Astrocyte (in vitro differentiated cells and primary cell): ENCODE data around the gene MUC21. TPM values are rescaled to one million over a fixed set of nuclear protein-coding genes. Genes with fewer than 3 reads are reported as not detected.

ENCODE experiments used
- DNase-seq: peaks from one replicate; pipeline ENCODE4 v3.0.0-alpha.2; 2010; ENCODE audit warnings: low read depth
- FAIRE-seq: peaks from 2 replicates; lab custom pipeline; 2011; peaks lifted over from hg19 to GRCh38; lab: Jason Lieb, UNC
- H2AFZ ChIP-seq: 2 replicates; pipeline ENCODE4 v1.6.0; 2012; ENCODE audit warnings: low read depth, low read length, inconsistent platforms
- H3K27ac ChIP-seq: 2 replicates; pipeline ENCODE4 v1.5.1; 2011; ENCODE audit warnings: low read depth, low read length, inconsistent platforms
- H3K27me3 ChIP-seq: 2 replicates; pipeline ENCODE4 v1.6.0; 2011; ENCODE audit warnings: low read length, inconsistent platforms; ENCODE audit not compliant: insufficient read depth
- H3K36me3 ChIP-seq: 2 replicates; pipeline ENCODE4 v1.5.1; 2011; ENCODE audit warnings: low read length, inconsistent platforms; ENCODE audit not compliant: insufficient read depth
- H3K4me1 ChIP-seq: 2 replicates; pipeline ENCODE4 v1.5.1; 2011; ENCODE audit warnings: low read length, inconsistent platforms; ENCODE audit not compliant: insufficient read depth
- H3K4me2 ChIP-seq: 2 replicates; pipeline ENCODE4 v1.6.0; 2012; ENCODE audit warnings: low read length, inconsistent platforms
- H3K4me3 ChIP-seq: 2 replicates; pipeline ENCODE4 v1.5.1; 2011; ENCODE audit warnings: low read depth, mild to moderate bottlenecking, low read length, inconsistent platforms; ENCODE audit not compliant: insufficient read depth
- H3K79me2 ChIP-seq: 2 replicates; pipeline ENCODE4 v1.6.0; 2012; ENCODE audit warnings: mild to moderate bottlenecking, low read length, inconsistent platforms; ENCODE audit not compliant: insufficient read depth
- H3K9ac ChIP-seq: 2 replicates; pipeline ENCODE4 v1.6.0; 2012; ENCODE audit warnings: mild to moderate bottlenecking, low read length, inconsistent platforms
- H3K9me3 ChIP-seq: 2 replicates; pipeline ENCODE4 v1.5.1; 2012; ENCODE audit warnings: low read depth, mild to moderate bottlenecking, low read length, inconsistent platforms; ENCODE audit not compliant: insufficient read depth
- H4K20me1 ChIP-seq: 2 replicates; pipeline ENCODE4 v1.6.0; 2012; ENCODE audit warnings: low read length, inconsistent platforms; ENCODE audit not compliant: insufficient read depth
- H3K27ac Mint-ChIP-seq: one replicate; pipeline ENCODE4 v1.8.0; 2021; ENCODE audit warnings: mild to moderate bottlenecking, mixed read lengths; ENCODE audit not compliant: unreplicated experiment
- H3K27me3 Mint-ChIP-seq: one replicate; pipeline ENCODE4 v1.8.0; 2021; ENCODE audit warnings: low read depth, mixed read lengths; ENCODE audit not compliant: unreplicated experiment
- H3K36me3 Mint-ChIP-seq: one replicate; pipeline ENCODE4 v1.8.0; 2021; ENCODE audit warnings: low read depth, mixed read lengths; ENCODE audit not compliant: unreplicated experiment
- H3K4me1 Mint-ChIP-seq: one replicate; pipeline ENCODE4 v1.8.0; 2021; ENCODE audit warnings: low read depth, mixed read lengths; ENCODE audit not compliant: unreplicated experiment
- H3K4me3 Mint-ChIP-seq: one replicate; pipeline ENCODE4 v1.8.0; 2021; ENCODE audit warnings: mild to moderate bottlenecking, moderate library complexity, mixed read lengths; ENCODE audit not compliant: unreplicated experiment
- H3K9me3 Mint-ChIP-seq: one replicate; pipeline ENCODE4 v1.8.0; 2021; ENCODE audit warnings: mild to moderate bottlenecking, mixed read lengths; ENCODE audit not compliant: unreplicated experiment
- EZH2 ChIP-seq: IDR thresholded peaks from 2 replicates; pipeline ENCODE4 v1.6.1; 2012; ENCODE audit warnings: mild to moderate bottlenecking, low read length, inconsistent platforms; ENCODE audit not compliant: insufficient read depth
- total RNA-seq: library from RNA; stranded (reverse); gene quantifications from 2 replicates; pipeline ENCODE4 v1.2.1, GENCODE V29; 2021
- TF ChIP-seq, protein P1 (sequence below): IDR thresholded peaks from 2 replicates; pipeline ENCODE4 v1.5.1; 2011; ENCODE audit warnings: low read depth, mild to moderate bottlenecking, inconsistent platforms, low read length, moderate library complexity; ENCODE audit not compliant: insufficient read depth

The MUC21 gene
- total RNA-seq, 1 donor from 2014 or later, result not detected

DNA sequence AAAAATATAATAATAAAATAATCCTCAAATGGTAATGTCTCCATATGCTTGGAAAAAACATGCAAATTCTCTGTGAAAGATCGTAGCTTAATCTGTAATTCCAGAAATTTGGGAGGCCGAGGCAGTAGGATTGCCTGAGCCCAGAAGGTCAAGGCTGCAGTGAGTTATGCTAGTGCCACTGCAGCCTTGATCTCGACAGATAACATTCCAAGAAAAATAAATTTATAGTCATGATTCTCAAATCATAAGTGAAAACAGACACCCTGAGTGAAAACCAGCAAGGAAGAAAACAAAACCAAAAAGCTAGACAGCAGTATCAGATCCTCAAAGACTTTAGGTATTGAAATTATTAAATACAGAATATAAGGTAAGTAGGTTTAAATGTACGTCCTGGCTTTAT, 3.8 kb upstream of the MUC21 start:
- no peak overlapping the region for H3K4me3 ChIP-seq
- no peak overlapping the region for H3K9ac ChIP-seq
- H3K36me3 ChIP-seq, result no peaks in the 10 kb centered on the region
- no peak overlapping the region for H2AFZ ChIP-seq
- H3K27ac Mint-ChIP-seq, result no peak overlapping the region
- no peak overlapping the region for H3K4me3 Mint-ChIP-seq
- no peaks in the 10 kb centered on the region for H3K36me3 Mint-ChIP-seq
- peaks cover 3% of the 10 kb centered on the region for H3K9me3 Mint-ChIP-seq
- H4K20me1 ChIP-seq, result no peaks in the 10 kb centered on the region
- peaks cover 5% of the 10 kb centered on the region for H3K4me1 ChIP-seq
- H3K4me2 ChIP-seq, result no peak overlapping the region
- no peaks in the 10 kb centered on the region for H3K27me3 ChIP-seq
- H3K27me3 Mint-ChIP-seq, result peaks cover 13% of the 10 kb centered on the region
- TF ChIP-seq EZH2, result no peak
- TF ChIP-seq, protein P1, sequence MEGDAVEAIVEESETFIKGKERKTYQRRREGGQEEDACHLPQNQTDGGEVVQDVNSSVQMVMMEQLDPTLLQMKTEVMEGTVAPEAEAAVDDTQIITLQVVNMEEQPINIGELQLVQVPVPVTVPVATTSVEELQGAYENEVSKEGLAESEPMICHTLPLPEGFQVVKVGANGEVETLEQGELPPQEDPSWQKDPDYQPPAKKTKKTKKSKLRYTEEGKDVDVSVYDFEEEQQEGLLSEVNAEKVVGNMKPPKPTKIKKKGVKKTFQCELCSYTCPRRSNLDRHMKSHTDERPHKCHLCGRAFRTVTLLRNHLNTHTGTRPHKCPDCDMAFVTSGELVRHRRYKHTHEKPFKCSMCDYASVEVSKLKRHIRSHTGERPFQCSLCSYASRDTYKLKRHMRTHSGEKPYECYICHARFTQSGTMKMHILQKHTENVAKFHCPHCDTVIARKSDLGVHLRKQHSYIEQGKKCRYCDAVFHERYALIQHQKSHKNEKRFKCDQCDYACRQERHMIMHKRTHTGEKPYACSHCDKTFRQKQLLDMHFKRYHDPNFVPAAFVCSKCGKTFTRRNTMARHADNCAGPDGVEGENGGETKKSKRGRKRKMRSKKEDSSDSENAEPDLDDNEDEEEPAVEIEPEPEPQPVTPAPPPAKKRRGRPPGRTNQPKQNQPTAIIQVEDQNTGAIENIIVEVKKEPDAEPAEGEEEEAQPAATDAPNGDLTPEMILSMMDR, result no peak
- FAIRE-seq, result no peak
- H3K4me1 Mint-ChIP-seq, result peaks cover 11% of the 10 kb centered on the region
- H3K9me3 ChIP-seq, result no peaks in the 10 kb centered on the region
- H3K79me2 ChIP-seq, result no peaks in the 10 kb centered on the region
- no peak for DNase-seq
- H3K27ac ChIP-seq, result no peak overlapping the region

DNA sequence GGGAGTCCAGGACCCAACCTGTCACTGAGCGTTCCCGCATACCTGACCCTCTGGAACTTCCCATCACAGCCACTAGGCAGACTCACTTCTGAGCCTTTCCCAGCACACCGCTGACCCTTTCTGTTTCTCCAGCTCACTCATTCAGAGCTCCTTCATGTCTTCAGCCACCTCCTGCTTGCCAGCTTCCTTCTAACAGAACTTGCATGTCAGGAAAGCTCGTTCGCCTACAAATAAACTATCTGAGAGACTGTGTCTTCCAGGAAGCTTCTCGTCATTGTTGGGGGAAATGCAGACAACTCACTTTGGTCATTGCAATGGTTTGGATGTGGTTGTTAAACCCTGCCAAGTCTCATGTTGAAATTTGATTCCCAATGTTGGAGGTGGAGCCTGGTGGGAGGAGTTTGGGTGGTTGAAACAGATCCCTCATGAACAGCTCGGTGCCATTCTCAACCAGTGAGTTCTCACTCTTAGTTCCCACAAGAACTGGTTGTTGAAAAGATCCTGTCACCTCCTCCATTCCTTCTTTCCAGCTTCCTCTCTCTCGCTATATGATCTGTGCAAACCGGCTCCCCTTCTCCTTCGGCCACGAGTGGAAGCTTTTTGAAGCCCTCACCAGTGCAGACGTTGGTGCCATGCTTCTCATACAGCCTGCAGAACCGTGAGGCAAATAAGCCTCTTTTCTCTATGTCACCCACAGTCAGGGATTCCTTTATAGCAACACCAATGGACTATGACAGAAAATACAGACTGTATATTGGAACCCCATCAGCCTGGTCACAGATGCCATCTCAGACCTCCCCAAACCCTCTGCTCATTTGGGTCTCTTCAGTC, 1.4 kb upstream of the MUC21 start:
- H3K27ac Mint-ChIP-seq, result no peak overlapping the region
- Histone ChIP-seq H3K9ac (no peak overlapping the region), H3K27me3 (no peaks in the 10 kb centered on the region), H3K4me3 (peak overlapping the region; percentile 37), H3K4me1 (peaks cover 5% of the 10 kb centered on the region), H3K4me2 (peak overlapping the region; percentile 82), H3K36me3 (no peaks in the 10 kb centered on the region), H2AFZ (peak overlapping the region; percentile 58), H3K27ac (no peak overlapping the region), H3K9me3 (no peaks in the 10 kb centered on the region), H3K79me2 (no peaks in the 10 kb centered on the region), H4K20me1 (no peaks in the 10 kb centered on the region)
- no peak for TF ChIP-seq EZH2
- TF ChIP-seq, protein P1, result peak; percentile 22
- peak; percentile 84 for DNase-seq
- peak; percentile 13 for FAIRE-seq
- peaks cover 13% of the 10 kb centered on the region for H3K4me1 Mint-ChIP-seq
- H3K27me3 Mint-ChIP-seq, result peaks cover 17% of the 10 kb centered on the region
- peak overlapping the region; percentile 76 for H3K4me3 Mint-ChIP-seq
- H3K9me3 Mint-ChIP-seq, result peaks cover 3% of the 10 kb centered on the region
- H3K36me3 Mint-ChIP-seq, result no peaks in the 10 kb centered on the region

DNA sequence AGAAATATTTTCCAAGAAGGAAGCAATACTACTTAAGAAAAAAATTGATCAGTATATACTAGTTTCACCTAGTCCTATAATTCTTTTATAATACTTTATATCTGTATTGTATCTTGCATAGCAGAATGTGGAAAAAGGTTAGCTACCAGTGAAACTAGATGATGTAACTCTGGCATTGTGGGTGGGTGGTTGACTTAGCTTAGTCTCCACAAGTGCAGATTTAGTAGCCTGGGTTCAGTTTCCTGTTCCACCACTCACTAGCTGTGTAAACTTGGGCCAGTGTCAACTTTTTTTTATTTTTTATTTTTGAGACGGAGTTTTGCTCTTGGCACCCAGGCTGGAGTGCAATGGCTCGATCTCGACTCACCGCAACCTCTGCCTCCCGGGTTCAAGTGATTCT, 2.0 kb downstream of the MUC21 start:
- no peak for FAIRE-seq
- H3K36me3 ChIP-seq, result no peaks in the 10 kb centered on the region
- H3K79me2 ChIP-seq, result no peaks in the 10 kb centered on the region
- no peak overlapping the region for H3K27ac ChIP-seq
- peaks cover 3% of the 10 kb centered on the region for H3K27me3 ChIP-seq
- no peak overlapping the region for H3K27ac Mint-ChIP-seq
- H3K4me3 Mint-ChIP-seq, result no peak overlapping the region
- peaks cover 5% of the 10 kb centered on the region for H3K9me3 Mint-ChIP-seq
- H2AFZ ChIP-seq, result no peak overlapping the region
- no peak overlapping the region for H3K4me3 ChIP-seq
- peaks cover 22% of the 10 kb centered on the region for H3K27me3 Mint-ChIP-seq
- H3K36me3 Mint-ChIP-seq, result peaks cover 2% of the 10 kb centered on the region
- H3K4me1 ChIP-seq, result peaks cover 5% of the 10 kb centered on the region
- no peak overlapping the region for H3K4me2 ChIP-seq
- H3K9me3 ChIP-seq, result no peaks in the 10 kb centered on the region
- peaks cover 16% of the 10 kb centered on the region for H3K4me1 Mint-ChIP-seq
- no peak overlapping the region for H3K9ac ChIP-seq
- no peak for TF ChIP-seq EZH2
- TF ChIP-seq, protein P1, result no peak
- DNase-seq, result no peak
- H4K20me1 ChIP-seq, result no peaks in the 10 kb centered on the region
